ENCODE results near the gene MS4A6E.

The MS4A6E gene

DNA sequence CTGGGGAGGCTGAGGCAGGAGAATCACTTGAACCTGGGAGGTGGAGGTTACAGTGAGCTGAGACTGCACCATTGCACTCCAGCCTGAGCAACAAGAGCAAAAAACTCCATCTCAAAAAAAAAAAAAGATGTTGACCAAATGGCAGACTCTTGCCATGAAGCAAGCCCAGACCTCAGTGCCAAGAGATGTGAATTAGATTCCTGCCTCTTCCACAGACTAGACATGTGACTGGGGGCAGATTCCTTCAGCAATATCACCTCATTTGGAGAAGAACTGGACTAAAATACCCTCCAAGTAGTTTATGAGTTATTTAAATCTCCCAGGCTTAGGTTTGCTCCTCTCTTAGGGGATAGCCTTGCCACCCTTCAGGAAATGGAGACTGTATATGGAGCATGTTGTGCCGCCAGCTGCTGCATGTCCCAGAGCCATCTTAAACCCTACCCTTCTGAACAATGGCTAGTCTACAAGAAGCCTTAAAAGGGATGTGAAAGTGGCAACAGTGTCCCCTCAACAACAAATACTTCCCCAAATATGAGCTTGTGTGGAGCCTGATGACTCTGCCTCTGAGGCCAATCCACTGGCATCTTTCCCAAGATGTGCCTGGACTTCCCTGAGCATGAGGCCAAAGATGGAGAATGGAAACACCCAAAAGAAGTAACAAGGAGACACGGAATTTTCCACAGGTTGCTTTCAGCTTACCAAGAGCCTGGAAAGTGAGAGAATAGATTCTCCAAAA is 50.5 kb downstream of the MS4A6E start:
- no peak for DNase-seq

DNA sequence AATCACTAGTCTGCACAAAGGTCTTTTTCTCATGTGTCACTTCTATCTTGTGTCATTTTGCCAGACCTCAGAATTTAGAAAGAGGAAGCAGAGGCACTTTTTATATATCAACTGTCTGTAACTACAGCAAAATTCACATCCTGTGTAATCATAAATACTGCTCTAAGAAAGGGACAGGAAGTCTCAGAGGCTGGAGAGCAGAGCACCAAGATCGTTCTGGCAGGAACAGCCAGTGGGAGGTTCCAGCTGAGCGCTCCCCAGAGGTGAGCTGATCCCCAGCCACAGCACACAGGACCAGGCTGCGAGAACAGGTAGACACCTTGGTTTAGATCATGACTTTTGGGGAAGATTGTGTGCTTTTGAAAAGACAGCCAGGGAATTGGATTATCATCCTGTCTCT is 51.3 kb downstream of the MS4A6E start, which contains the start of gene MS4A7:
Gene MS4A7, plus strand, starts transcription at position 179 of the 400 bp plus-strand sequence. CDS start 4,610 bp downstream, outside the sequence.
- peak; percentile 58 for DNase-seq

DNA sequence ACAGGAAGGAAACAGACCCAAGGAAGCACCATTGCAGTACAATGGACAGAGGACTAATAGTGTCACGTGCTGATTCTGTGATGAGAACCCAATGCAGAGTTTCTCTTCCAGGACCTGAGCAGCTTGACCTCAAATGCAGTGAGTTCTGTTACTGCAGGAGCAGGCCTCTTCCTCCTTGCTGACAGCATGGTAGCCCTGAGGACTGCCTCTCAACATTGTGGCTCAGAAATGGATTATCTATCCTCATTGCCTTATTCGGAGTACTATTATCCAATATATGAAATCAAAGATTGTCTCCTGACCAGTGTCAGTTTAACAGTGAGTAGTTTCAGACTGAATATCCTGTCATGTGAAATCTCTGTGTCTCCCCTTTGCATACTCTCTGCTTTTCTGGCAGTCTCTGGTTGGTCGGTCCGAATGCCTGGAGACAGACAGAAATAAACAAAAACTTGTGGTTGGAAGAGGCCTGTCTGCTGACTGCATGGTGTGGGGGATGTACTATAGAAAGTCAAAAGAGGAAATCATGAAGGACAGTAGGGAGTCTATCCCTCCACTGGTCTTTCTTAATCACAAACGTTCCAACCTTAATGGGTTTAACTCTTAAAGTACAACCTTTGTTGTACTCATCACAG is 62.3 kb downstream of the MS4A6E start:
- peak; percentile 69 for DNase-seq

DNA sequence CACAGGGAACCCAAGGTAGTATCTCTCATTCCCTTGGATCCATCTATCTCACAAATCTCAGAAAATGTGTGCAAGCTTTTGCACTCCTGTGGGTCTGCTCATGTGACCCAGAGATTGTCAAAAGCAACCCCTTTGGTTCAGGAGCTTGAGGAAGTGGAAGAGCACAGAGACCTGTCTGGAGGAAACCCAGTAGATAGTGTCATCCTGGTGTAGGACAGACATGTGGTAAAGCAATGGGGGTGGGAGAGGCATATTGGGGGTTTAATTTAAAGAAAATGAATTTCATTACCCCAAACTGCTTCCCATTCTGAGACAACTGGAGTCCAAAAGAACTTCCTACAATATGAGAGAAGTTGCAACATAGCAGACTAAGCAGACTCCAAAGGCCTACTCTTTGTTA is 63.4 kb downstream of the MS4A6E start:
- DNase-seq, result no peak

All from OCI-M1 (cell line).